HG03095 (cell line): ENCODE measurements around the gene MAN2A2.

Experiments used
- ATAC-seq: cut with Tn5 transposase; IDR thresholded peaks from one replicate; pipeline ENCODE4 v1.9.1; 2021; ENCODE audit warnings: moderate library complexity; ENCODE audit not compliant: unreplicated experiment

The MAN2A2 gene

DNA sequence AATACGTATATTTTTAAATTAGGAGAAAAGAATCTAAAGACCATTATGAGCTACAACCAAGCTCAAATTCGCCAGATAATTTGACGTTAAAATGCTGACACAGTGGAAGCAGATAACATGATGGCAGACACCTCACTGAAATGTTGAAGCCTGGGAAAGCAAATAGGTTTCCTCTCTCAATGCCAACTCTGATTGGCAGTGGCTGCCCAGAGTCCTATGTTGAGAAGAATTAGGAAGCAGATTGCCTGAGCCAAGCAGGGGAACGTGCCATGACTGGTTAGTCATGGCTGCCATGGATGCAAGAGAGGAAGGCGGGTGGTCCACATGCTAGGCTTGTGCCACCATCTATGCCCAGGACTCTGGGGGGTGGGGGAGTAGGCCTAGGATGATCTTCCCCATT is 35.2 kb downstream of the MAN2A2 start:
- no peak for ATAC-seq

- ATAC-seq, result no peak
Observed at GRCh38 chr15:90939756-90940155, 36.7 kb downstream of the MAN2A2 start.

DNA sequence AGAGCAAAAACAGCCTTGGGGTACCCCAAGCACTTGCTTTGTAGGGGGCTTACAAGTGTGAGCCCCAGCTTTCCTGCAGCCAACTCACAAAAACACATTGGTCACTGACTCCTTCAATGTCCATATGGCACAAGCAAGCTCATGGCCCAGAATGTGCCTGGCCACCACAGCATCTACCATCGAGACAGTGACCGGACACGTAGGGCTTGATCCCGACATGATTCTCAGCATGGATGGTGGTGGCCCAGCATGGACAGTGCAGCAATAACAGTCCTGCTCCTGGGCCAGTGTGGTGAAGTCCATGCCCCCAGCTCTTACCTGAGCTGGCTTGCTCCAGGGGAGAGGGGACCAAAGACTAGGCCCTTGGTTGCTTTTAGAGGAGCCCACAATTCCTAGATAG is 37.9 kb downstream of the MAN2A2 start:
- ATAC-seq, result no peak

DNA sequence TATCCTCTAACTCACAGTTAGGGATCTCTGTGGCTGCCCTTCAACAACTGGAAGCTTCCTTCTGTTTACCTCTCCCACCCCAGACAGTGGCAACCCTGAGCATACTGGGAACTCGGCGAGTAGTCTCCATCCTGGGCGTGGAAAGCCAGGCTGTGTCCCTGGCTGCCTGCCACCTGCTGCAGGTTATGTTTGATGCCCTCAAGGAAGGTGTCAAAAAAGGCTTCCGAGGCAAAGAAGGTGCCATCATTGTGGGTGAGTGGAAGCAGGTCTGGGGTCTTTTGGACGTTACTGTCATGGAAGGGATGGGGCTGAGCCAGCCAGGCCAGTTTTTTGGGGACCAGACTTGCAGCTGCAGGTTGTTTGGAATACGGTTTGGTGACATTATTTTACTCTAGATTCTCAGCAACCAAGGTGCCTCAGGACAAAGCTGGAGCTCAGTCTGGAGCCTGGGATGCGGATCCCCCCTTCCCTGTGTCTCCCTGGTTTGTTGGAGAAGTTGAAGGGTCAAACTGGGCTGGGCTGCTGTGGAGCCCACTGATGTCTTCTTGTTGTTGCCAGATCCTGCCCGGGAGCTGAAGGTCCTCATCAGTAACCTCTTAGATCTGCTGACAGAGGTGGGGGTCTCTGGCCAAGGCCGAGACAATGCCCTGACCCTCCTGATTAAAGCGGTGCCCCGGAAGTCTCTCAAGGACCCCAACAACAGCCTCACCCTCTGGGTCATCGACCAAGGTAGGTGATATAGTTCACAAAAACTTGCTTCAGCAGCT is 39.4 kb downstream of the MAN2A2 start:
- no peak for ATAC-seq

GRCh38 chr15:90945091-90945490 is 42.0 kb downstream of the MAN2A2 start:
- ATAC-seq, result no peak

DNA sequence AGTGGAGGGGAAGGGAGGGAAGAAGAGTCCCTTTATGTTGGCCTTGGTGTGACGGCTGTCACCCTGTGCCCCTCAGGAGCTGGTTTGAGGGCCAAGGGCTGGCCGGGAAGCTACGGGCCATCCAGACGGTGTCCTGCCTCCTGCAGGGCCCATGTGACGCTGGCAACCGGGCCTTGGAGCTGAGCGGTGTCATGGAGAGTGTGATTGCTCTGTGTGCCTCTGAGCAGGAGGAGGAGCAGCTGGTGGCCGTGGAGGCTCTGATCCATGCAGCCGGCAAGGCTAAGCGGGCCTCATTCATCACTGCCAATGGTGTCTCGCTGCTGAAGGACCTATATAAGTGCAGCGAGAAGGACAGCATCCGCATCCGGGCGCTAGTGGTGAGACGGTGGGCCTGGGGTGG is 43.4 kb downstream of the MAN2A2 start:
- no peak for ATAC-seq

- no peak for ATAC-seq
Observed at GRCh38 chr15:90946941-90947576, 44.0 kb downstream of the MAN2A2 start.

DNA sequence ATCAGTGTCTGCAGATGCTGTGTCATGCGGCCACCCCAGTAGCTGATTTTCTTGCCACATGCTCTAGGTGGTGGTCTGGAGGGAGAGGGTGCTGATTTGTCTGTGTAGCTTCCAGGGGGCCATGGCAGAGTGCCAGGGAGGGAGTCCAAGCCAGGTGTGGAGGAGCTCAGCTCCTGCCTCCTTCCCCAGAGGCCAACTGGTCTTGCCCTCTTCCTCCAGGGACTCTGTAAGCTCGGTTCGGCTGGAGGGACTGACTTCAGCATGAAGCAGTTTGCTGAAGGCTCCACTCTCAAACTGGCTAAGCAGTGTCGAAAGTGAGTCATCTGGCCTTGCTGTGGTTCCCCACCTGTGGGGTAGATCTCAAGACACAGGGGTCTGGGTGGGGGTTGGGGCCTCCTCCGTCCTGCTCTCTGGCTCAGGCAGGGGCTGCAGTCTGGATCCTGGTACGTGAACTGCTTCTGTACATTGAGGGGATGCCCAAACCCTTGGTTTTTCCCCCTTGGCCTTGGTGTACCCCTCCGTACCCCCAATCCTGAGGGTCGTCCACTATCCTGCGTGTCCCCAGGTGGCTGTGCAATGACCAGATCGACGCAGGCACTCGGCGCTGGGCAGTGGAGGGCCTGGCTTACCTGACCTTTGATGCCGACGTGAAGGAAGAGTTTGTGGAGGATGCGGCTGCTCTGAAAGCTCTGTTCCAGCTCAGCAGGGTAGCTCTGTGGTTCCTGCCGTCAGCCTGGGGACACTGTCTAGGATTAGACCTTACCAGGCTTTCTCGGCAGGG is 44.7 kb downstream of the MAN2A2 start:
- ATAC-seq, result no peak

DNA sequence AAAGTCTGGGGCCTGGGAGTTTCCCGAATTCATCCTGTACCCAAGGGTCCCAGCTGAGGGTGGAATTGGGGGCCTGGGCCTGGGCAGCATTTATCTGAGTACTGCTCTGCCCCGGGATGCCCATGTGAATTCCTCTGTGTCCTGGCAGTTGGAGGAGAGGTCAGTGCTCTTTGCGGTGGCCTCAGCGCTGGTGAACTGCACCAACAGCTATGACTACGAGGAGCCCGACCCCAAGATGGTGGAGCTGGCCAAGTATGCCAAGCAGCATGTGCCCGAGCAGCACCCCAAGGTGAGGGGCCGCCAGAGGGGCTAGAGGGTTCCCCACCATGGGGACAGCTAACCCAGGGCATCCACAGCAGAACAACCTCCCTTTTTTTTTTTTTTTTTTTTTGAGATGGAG is 45.4 kb downstream of the MAN2A2 start:
- ATAC-seq, result no peak

GRCh38 chr15:90949979-90950675 is 47.0 kb downstream of the MAN2A2 start:
- ATAC-seq, result no peak

DNA sequence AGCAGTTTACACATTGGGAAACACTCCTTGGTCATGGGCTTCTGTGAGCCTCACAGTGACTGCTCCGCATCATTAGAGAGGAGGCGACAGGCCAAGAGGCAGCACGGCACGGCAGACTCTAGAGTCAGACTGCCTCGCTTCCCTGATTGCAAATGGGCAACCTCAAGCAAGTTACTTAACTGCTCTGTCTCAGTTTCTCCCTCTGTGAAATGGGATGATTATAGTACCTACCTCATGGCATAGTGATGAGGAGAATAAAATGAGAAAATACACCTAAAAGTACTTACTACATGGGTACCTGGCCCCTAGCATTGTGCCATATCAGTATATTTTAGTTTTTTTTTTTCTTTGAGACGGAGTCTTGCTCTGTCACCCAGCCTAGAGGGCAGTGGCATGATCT is 47.6 kb downstream of the MAN2A2 start:
- ATAC-seq, result no peak

GRCh38 chr15:90952901-90953677 is 50.0 kb downstream of the MAN2A2 start:
- ATAC-seq, result no peak

- no peak for ATAC-seq
Observed at GRCh38 chr15:90953947-90954711, 51.0 kb downstream of the MAN2A2 start.

- peak; percentile 92 for ATAC-seq
Observed at GRCh38 chr15:90954712-90955623, 51.9 kb downstream of the MAN2A2 start, which contains the start of gene RCCD1. RCCD1 (plus strand) TSS chr15:90954884; CDS start chr15:90956735, 1,851 bp downstream.

GRCh38 chr15:90955624-90956273 is 52.6 kb downstream of the MAN2A2 start:
- ATAC-seq, result no peak

GRCh38 chr15:90956274-90957030 is 53.4 kb downstream of the MAN2A2 start:
- no peak for ATAC-seq

- no peak for ATAC-seq
Observed at GRCh38 chr15:90957031-90957790, 54.1 kb downstream of the MAN2A2 start.
